Raji (cell line): ENCODE data around the gene LRP8.

Source experiments
- POLR2A ChIP-seq: IDR thresholded peaks from 2 replicates; pipeline ENCODE4 v1.6.1; 2011; ENCODE audit warnings: low read depth, low read length, control low read depth; ENCODE audit not compliant: insufficient read depth

Gene LRP8

GRCh38 chr1:53311702-53312305, 16.1 kb downstream of the LRP8 start:
- no peak for TF ChIP-seq POLR2A

GRCh38 chr1:53310847-53311681, 16.8 kb downstream of the LRP8 start:
- TF ChIP-seq POLR2A: no peak

- TF ChIP-seq POLR2A: no peak
Observed at GRCh38 chr1:53309802-53310201, 18.1 kb downstream of the LRP8 start.

GRCh38 chr1:53308506-53308905, 19.4 kb downstream of the LRP8 start:
- no peak for TF ChIP-seq POLR2A

- no peak for TF ChIP-seq POLR2A
Observed at GRCh38 chr1:53307037-53307436, 20.8 kb downstream of the LRP8 start.

- no peak for TF ChIP-seq POLR2A
Observed at GRCh38 chr1:53306168-53306567, 21.7 kb downstream of the LRP8 start.

- TF ChIP-seq POLR2A: no peak
Observed at GRCh38 chr1:53305650-53306049, 22.2 kb downstream of the LRP8 start.

- no peak for TF ChIP-seq POLR2A
Observed at GRCh38 chr1:53304527-53304926, 23.3 kb downstream of the LRP8 start.

- no peak for TF ChIP-seq POLR2A
Observed at GRCh38 chr1:53303726-53304515, 23.9 kb downstream of the LRP8 start.

GRCh38 chr1:53303243-53303642, 24.6 kb downstream of the LRP8 start:
- TF ChIP-seq POLR2A: no peak

- TF ChIP-seq POLR2A: no peak
Observed at GRCh38 chr1:53299233-53299632, 28.6 kb downstream of the LRP8 start.

GRCh38 chr1:53298045-53298637, 29.7 kb downstream of the LRP8 start:
- TF ChIP-seq POLR2A: no peak

- no peak for TF ChIP-seq POLR2A
Observed at GRCh38 chr1:53297195-53297594, 30.7 kb downstream of the LRP8 start.

GRCh38 chr1:53296117-53296749, 31.6 kb downstream of the LRP8 start:
- no peak for TF ChIP-seq POLR2A

GRCh38 chr1:53295726-53296116, 32.1 kb downstream of the LRP8 start:
- TF ChIP-seq POLR2A: no peak
